HG02938 (cell line): Measurements from ENCODE around the gene FOXA2.

Source experiments
- ATAC-seq: cut with Tn5 transposase; IDR thresholded peaks from one replicate; pipeline ENCODE4 v1.9.1; 2021; ENCODE audit warnings: mild to moderate bottlenecking, moderate library complexity; ENCODE audit not compliant: unreplicated experiment

Gene FOXA2

DNA sequence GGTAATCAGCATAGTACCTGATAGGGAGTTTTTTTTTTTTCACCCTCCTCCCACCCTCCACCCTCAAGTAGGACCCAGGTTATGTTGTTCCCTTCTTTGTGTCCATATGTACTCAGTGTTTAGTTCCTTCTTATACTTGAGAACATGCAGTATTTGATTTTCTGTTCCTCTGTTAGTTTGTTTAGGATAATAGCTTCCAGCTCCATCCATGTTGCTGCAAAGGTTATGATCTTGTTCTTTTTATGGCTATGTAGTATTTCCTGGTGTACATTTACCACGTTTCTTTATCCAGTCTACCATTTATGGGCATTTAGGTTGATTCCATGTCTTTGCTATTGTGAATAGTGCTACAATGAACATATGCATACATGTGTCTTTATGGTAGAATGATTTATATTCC is 41.9 kb downstream of the FOXA2 start:
- ATAC-seq, result no peak

DNA sequence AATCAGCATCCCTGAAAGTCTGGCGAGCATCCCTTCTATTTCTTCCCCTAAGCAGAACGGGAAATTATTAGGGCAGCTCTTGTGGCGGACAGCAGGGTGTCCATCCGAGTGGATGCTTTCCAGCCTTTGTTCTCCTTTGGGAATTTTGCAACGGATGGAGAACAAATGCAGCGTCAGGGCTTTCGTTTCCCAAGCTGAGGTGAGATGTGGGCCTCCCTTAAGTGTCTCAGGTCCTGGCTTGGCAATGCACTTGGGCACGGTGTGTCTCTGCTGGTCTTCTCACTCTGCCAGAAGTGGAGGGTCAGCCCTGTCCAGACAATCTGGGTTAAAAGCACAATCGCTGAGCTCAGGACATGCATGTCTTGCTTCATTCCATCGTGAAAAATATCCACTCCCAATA is 43.5 kb downstream of the FOXA2 start:
- ATAC-seq, result no peak

DNA sequence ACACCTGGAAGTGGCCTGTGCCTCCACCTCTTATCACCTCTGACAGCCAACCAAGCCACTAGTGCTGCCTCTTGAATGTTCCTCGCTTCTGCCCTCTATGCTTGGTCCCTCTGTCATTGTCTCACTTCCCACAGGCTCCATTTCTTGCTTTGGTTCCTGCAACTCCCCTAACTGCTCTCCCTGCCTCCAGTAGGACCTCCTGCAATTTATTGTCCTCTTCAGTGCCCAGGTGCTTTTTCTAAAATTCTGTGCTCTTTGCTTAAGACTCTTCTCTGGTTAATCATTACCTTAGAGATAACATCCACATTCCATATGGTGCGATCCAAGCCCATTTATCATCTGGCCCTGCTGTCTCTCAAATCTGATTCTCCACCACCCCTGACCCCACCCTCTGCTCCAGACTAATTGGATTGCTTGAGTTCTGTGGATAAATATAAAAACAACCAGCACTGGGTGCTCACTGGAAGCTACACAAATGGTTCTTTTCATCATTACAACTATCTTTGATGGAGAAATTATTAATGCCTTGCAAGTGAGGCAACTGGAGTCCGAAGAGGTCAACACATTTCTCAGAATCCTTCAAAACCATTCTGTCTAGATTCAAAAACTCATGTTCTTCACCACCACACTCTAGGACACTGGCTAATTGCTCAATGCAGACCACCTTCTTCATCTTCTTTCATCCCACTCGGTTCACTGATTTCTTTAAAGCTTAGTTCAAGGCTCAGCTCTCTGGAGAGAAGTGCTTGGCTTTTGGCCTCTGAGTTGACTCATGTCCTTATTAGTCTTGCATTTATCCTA is 47.2 kb downstream of the FOXA2 start:
- no peak for ATAC-seq

DNA sequence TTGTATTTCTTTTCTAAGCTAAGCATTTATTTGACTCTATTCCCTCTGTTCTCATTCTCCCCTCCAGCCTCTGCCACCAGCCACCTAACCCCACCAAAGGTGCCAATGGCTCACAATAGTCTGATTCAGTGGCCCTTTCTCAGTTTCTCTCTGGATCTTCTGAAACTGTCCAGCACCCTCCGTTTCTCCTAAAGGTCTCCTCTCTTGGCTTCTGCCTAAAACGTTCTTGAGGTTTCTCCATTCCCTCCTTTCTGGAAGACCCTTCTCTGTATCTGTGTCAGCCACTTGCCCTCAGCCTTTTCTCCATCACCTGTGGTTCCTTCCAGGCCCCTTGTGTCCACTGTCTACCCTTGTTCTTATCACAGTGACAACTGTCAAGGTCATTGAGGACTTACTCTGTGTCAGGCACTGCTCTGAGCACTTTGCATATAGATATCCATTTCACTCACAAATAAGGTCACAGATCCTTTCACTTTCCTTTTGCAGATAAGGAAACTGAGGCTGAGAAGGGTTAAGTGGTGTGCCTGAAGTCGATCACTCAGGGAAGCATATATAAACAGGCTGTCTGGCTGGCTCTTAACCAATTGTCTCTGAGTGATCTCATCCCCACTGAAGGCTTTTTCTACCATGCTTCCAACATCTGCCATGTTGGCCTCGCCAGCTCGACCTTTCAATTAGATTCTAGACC is 48.1 kb downstream of the FOXA2 start:
- no peak for ATAC-seq

DNA sequence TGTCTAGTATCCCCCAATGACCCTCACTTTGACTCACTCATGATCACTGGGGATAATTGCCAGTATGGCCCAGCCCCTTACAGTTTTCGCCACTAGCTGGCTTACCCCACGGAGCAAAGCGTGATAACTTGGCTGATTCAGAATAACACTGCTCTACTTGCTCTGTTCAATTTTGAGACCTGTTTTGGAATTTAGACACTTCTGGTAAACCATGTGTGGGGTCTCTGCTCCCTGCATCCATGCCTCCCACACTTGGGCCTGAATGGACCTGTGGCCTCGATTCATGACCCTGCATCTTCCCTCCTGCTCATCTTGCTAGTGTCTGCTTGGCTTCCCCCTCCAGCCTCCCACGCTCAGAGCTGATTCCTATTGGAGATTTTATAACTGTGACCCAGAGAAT is 48.9 kb downstream of the FOXA2 start:
- no peak for ATAC-seq

GRCh38 chr20:22533823-22534751 is 50.3 kb downstream of the FOXA2 start:
- no peak for ATAC-seq

DNA sequence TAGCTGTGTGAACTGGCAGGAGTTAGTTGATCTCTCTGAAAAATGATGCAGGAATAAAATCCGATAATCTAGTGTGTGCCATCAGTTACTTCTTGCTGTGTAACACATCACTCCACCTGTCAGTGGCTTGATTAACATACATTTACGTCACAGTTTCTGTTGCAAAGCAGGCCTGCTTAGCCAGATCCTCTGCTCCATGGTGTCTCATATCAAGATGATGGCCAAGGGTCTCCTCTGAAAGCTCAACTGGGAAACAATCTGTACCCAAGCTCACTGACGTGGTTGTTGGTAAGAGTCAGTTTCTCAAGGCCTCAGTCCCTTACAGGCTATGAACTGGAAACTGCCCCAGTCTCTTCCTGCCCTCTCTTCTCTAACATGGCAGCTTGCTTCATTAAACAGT is 51.8 kb downstream of the FOXA2 start:
- ATAC-seq, result no peak

GRCh38 chr20:22531756-22532155 is 52.6 kb downstream of the FOXA2 start:
- no peak for ATAC-seq

DNA sequence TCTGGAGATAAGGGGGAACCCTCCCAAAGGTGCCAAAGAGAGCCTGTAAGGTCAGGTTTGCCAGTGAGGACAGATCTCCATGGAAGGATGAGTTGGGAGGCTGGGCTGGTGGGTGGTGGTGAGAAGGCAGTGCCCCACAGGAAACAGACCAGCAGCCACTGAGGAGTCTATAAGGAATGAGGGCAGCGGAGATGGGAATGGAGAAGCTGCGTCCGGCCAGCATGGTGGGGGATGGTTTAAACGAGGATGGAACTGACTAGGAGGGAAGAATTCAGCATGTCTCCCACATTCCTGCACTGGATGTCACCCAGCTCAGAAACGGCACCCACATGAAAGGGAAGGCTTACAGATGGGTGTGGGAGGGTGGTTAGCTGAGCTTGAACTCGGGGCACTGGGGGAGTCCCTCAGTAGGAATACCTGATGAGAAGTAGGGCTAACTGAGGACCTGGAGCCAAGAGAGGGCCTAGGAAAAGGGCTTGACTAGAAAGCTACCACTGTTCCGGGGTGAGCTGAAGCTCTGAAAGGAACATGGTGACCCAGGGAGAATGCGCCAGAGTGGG is 53.2 kb downstream of the FOXA2 start:
- ATAC-seq, result no peak
